ENCODE measurements around the gene GFER.

- TF ChIP-seq POLR2A (IDR thresholded peaks at IDR 0.05) (no peak), CTCF (IDR thresholded peaks at IDR 0.05) (no peak)
These were observed 33.4 kb upstream of the GFER start for GRCh38 chr16:1950559-1950958.

Data from gastroesophageal sphincter (tissue), 3 donors.